ENCODE data around the gene KRT7. TPM values are rescaled to one million over a fixed set of nuclear protein-coding genes. Genes with fewer than 3 reads are reported as not detected.

The KRT7 gene
- total RNA-seq, 4 donors from 2014 or later = 0.47 to 78.7 (median 4.3) TPM

- no peak overlapping the region for H3K27ac ChIP-seq
- H3K9me3 ChIP-seq = no peaks in the 10 kb centered on the region
- peaks cover 0 to 31% (median 10%) of the 10 kb centered on the region in 3 donors for H3K4me1 ChIP-seq
- no peak for ATAC-seq
- H3K4me3 ChIP-seq = no peak overlapping the region
- H3K36me3 ChIP-seq = no peaks in the 10 kb centered on the region
- 70 to 100% methylated on average over 1 to 3 of the region's 9 CpGs for WGBS, 2 donors (ENCODE audit: low coverage in 1 of 2)
- TF ChIP-seq POLR2AphosphoS5 (IDR thresholded peaks at IDR 0.05) = no peak
- TF ChIP-seq POLR2A (IDR thresholded peaks at IDR 0.05) = no peak
- TF ChIP-seq CTCF (IDR thresholded peaks at IDR 0.05) = no peak
- no peak for TF ChIP-seq EP300 (IDR thresholded peaks at IDR 0.05)
- H3K27me3 ChIP-seq = peaks cover 6% of the 10 kb centered on the region
Measured at GRCh38 chr12:52206304-52207040, 26.6 kb upstream of the KRT7 start.

GRCh38 chr12:52207106-52207505 lies 25.9 kb upstream of the KRT7 start:
- Histone ChIP-seq H3K27ac (peak overlapping the region in 1 of 4 donors; percentile 38), H3K27me3 (peaks cover 6% of the 10 kb centered on the region), H3K4me1 (peaks cover 0 to 31% (median 10%) of the 10 kb centered on the region in 3 donors), H3K9me3 (no peaks in the 10 kb centered on the region), H3K36me3 (no peaks in the 10 kb centered on the region), H3K4me3 (no peak overlapping the region)
- WGBS, 2 donors (ENCODE audit: low coverage in 1 of 2) = 93% methylated on average over 2 of the region's 2 CpGs; no CpG with 5 or more reads in 1 of the 2 donors
- TF ChIP-seq POLR2AphosphoS5 (IDR thresholded peaks at IDR 0.05) = no peak
- TF ChIP-seq POLR2A (IDR thresholded peaks at IDR 0.05) = no peak
- ATAC-seq = no peak

- Histone ChIP-seq H3K27me3 (peaks cover under 1% of the 10 kb centered on the region), H3K4me3 (no peak overlapping the region), H3K27ac (peak overlapping the region in 1 of 4 donors; percentile 38), H3K36me3 (no peaks in the 10 kb centered on the region), H3K4me1 (peaks cover 0 to 23% (median 10%) of the 10 kb centered on the region in 3 donors), H3K9me3 (no peaks in the 10 kb centered on the region)
- 40% methylated on average over 1 of the region's 10 CpGs; no CpG with 5 or more reads in 1 of the 2 donors for WGBS, 2 donors (ENCODE audit: low coverage in 1 of 2)
- peak; percentile 58 for ATAC-seq
- TF ChIP-seq CTCF (IDR thresholded peaks at IDR 0.05) (no peak), POLR2AphosphoS5 (IDR thresholded peaks at IDR 0.05) (peak; percentile 16), EP300 (IDR thresholded peaks at IDR 0.05) (no peak), POLR2A (IDR thresholded peaks at IDR 0.05) (no peak)
Measured at GRCh38 chr12:52207895-52208294, 25.1 kb upstream of the KRT7 start.

- Histone ChIP-seq H3K9me3 (no peaks in the 10 kb centered on the region), H3K4me3 (no peak overlapping the region), H3K27ac (peak overlapping the region in 1 of 4 donors; percentile 38), H3K36me3 (no peaks in the 10 kb centered on the region), H3K4me1 (peaks cover 0 to 20% (median 10%) of the 10 kb centered on the region in 3 donors), H3K27me3 (peaks cover 5% of the 10 kb centered on the region)
- ATAC-seq = no peak
- 59 to 86% methylated on average over 4 to 15 of the region's 18 CpGs for WGBS, 2 donors (ENCODE audit: low coverage in 1 of 2)
- TF ChIP-seq POLR2AphosphoS5 (IDR thresholded peaks at IDR 0.05) (no peak), EP300 (IDR thresholded peaks at IDR 0.05) (no peak), POLR2A (IDR thresholded peaks at IDR 0.05) (no peak), CTCF (IDR thresholded peaks at IDR 0.05) (no peak)
Measured at GRCh38 chr12:52208424-52209165, 24.4 kb upstream of the KRT7 start.

DNA sequence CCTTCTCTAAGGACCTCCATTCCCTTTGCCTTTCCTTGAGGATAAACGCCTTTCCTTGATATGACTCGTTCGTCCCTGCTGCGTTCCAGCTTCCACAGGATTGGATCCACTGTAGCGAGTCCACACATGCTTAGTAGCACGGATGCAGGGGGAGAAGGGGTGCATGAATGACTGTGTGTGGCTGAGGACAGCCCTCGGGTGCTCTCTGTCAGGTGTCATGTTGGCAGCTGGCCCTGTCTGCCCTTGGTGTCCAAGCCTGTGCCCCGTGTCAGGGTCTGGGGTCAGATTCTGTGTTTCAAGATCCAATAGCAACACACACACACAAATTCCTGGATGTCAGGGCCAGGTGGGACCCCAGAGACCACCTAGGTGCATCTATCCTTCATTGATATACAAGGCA lies 23.7 kb upstream of the KRT7 start:
- Histone ChIP-seq H3K27ac (no peak overlapping the region), H3K36me3 (no peaks in the 10 kb centered on the region), H3K27me3 (peaks cover 11% of the 10 kb centered on the region), H3K4me1 (peaks cover 0 to 26% (median 10%) of the 10 kb centered on the region in 3 donors), H3K9me3 (no peaks in the 10 kb centered on the region), H3K4me3 (no peak overlapping the region)
- WGBS, 2 donors (ENCODE audit: low coverage in 1 of 2) = no CpG with 5 or more reads among the region's 8 CpGs
- ATAC-seq = no peak
- no peak for TF ChIP-seq POLR2AphosphoS5 (IDR thresholded peaks at IDR 0.05)
- no peak for TF ChIP-seq POLR2A (IDR thresholded peaks at IDR 0.05)
- TF ChIP-seq CTCF (IDR thresholded peaks at IDR 0.05) = no peak
- TF ChIP-seq EP300 (IDR thresholded peaks at IDR 0.05) = no peak

All from gastroesophageal sphincter (tissue), 4 donors.